Nephron progenitor cell (in vitro differentiated cells): ENCODE measurements around the gene DFFB.

Experiments
- DNase-seq: peaks from one replicate; pipeline ENCODE4 v3.0.0; 2021
- H3K27ac Mint-ChIP-seq: 2 replicates; pipeline ENCODE4 v1.8.0; 2021; ENCODE audit warnings: mild to moderate bottlenecking, moderate library complexity, mixed read lengths
- H3K27me3 Mint-ChIP-seq: 2 replicates; pipeline ENCODE4 v1.8.0; 2021; ENCODE audit warnings: mild to moderate bottlenecking, low read depth, mixed read lengths; ENCODE audit not compliant: poor library complexity
- H3K36me3 Mint-ChIP-seq: 2 replicates; pipeline ENCODE4 v1.8.0; 2021; ENCODE audit warnings: low read depth, mixed read lengths
- H3K4me1 Mint-ChIP-seq: 2 replicates; pipeline ENCODE4 v1.8.0; 2021; ENCODE audit warnings: mixed read lengths
- H3K4me3 Mint-ChIP-seq: 2 replicates; pipeline ENCODE4 v1.8.0; 2021; ENCODE audit warnings: mild to moderate bottlenecking, moderate library complexity, mixed read lengths
- H3K9me3 Mint-ChIP-seq: 2 replicates; pipeline ENCODE4 v1.8.0; 2021; ENCODE audit warnings: mild to moderate bottlenecking, moderate library complexity, mixed read lengths
- CTCF ChIP-seq: fragments of 200-600 bp; sonication (generic); IDR thresholded peaks from 2 replicates; pipeline ENCODE4 v1.5.0; 2021; ENCODE audit warnings: antibody characterized with exemption

DFFB gene

GRCh38 chr1:3847081-3847480, 10.2 kb upstream of the DFFB start:
- TF ChIP-seq CTCF, result no peak
- Mint-ChIP-seq H3K4me1 (peaks cover 5% of the 10 kb centered on the region), H3K4me3 (no peak overlapping the region), H3K27ac (no peak overlapping the region), H3K27me3 (no peaks in the 10 kb centered on the region), H3K9me3 (no peaks in the 10 kb centered on the region), H3K36me3 (peaks cover 43% of the 10 kb centered on the region)
- no peak for DNase-seq

- H3K27ac Mint-ChIP-seq, result no peak overlapping the region
Observed at GRCh38 chr1:3850857-3851256, 6.4 kb upstream of the DFFB start.

DNA sequence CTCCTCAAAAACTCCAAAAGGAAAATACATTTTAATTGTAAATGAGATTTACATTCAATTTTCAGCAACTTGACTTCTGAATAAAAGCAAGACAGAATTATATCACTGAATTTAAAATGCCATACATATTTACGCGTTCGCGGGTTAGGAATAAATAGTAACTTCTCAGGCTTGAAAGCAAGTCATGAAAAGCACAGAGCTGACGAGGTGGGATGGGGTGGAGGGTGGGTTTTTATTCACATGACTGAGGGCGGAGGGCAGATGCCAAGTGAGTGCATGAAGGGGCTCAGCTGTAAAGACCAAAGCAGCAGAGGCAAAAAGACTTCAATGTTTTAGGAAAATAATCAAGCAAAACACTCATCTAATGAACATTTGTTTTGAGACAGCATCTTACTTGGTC, 6.0 kb upstream of the DFFB start:
- Mint-ChIP-seq H3K4me1 (peaks cover 13% of the 10 kb centered on the region), H3K27ac (no peak overlapping the region), H3K36me3 (peaks cover 22% of the 10 kb centered on the region), H3K4me3 (no peak overlapping the region), H3K9me3 (no peaks in the 10 kb centered on the region), H3K27me3 (peaks cover 6% of the 10 kb centered on the region)
- DNase-seq, result no peak
- TF ChIP-seq CTCF, result no peak

More at GRCh38 chr1:3850857-3851256, 6.4 kb upstream of the DFFB start:
- peaks cover 2% of the 10 kb centered on the region for H3K27me3 Mint-ChIP-seq
- H3K36me3 Mint-ChIP-seq, result peaks cover 22% of the 10 kb centered on the region
- H3K4me1 Mint-ChIP-seq, result peaks cover 8% of the 10 kb centered on the region
- DNase-seq, result no peak
- no peak for TF ChIP-seq CTCF
- no peak overlapping the region for H3K4me3 Mint-ChIP-seq
- no peaks in the 10 kb centered on the region for H3K9me3 Mint-ChIP-seq

DNA sequence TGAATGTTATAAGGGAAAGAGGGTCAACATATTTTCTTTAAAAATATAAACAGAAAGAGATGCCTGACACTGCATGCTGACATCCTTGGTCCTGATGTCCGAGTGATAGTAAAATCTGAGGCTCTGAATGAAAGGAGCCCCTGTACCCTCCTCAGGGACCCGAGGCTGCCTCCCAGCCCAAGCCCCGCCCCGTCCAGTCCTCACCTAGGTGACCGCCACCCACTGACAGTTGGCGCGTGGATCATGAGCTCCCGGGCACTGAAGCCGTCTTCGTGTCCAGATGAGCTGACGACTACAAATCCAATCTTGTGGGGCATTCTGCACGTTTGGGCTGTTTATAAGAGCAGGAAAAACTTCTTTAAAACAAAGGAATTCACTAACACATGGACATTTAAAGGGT, 5.2 kb upstream of the DFFB start:
- peaks cover 15% of the 10 kb centered on the region for H3K36me3 Mint-ChIP-seq
- no peak for TF ChIP-seq CTCF
- peaks cover 10% of the 10 kb centered on the region for H3K4me1 Mint-ChIP-seq
- H3K9me3 Mint-ChIP-seq, result no peaks in the 10 kb centered on the region
- DNase-seq, result no peak
- no peak overlapping the region for H3K27ac Mint-ChIP-seq
- H3K4me3 Mint-ChIP-seq, result no peak overlapping the region
- peaks cover 6% of the 10 kb centered on the region for H3K27me3 Mint-ChIP-seq

DNA sequence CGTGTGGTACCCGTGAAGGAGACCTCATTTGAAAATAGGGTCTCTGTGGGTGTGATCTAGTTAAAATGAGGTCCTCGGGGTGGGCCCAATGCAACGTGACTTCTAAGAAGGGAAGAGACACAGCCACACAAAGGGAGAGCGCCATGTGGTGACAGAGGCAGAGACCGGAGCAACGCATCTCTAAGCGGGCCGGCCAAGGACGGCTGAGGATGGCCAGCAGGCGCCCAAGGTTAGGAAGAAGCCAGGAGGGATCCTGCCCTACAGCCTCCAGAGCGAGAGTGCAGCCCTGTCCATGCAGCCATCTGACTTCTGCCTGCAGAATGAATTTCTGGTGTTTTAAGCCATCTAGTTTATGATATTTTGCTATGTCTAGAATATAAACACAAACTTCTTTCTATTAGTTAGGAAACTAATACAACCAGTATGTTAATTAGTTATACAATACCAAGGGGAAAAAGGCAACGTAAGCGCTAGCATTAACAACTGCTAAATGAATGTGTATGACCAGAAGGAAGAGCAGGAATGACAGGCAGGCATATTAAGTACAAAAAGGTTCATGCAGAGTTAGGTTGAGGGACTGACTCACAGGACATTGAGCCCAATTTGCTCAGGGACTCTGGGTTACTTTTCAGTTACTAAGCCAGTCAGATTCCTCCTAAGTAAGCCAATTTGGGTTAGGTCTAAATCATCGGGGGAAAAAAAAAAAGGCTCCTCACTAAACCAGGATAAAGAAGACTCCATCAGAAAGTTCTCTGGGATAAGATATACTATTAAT, 4.4 kb upstream of the DFFB start:
- peaks cover 14% of the 10 kb centered on the region for H3K4me1 Mint-ChIP-seq
- H3K4me3 Mint-ChIP-seq, result no peak overlapping the region
- TF ChIP-seq CTCF, result no peak
- DNase-seq, result no peak
- peaks cover 7% of the 10 kb centered on the region for H3K36me3 Mint-ChIP-seq
- H3K27ac Mint-ChIP-seq, result no peak overlapping the region
- peaks cover 6% of the 10 kb centered on the region for H3K27me3 Mint-ChIP-seq
- no peaks in the 10 kb centered on the region for H3K9me3 Mint-ChIP-seq

- no peak overlapping the region for H3K27ac Mint-ChIP-seq
- peaks cover 14% of the 10 kb centered on the region for H3K36me3 Mint-ChIP-seq
- TF ChIP-seq CTCF, result no peak
- peaks cover 17% of the 10 kb centered on the region for H3K27me3 Mint-ChIP-seq
- H3K4me1 Mint-ChIP-seq, result peaks cover 27% of the 10 kb centered on the region
- H3K9me3 Mint-ChIP-seq, result no peaks in the 10 kb centered on the region
- H3K4me3 Mint-ChIP-seq, result peak overlapping the region; percentile 95
- no peak for DNase-seq
Observed at GRCh38 chr1:3857791-3858129, 484 bp downstream of the DFFB start.
